DMS79 treated with DMSO at 0.1 percent for 48 hours (cell line): ENCODE results near the gene FXYD7.
"Not testable (repeated sequence)": the region's sequence is repeated elsewhere in the genome, so short reads cannot be mapped to it uniquely, and the experiment has no call there.

Experiments
- DNase-seq: peaks from one replicate; lab custom pipeline; 2025; lab: John Stamatoyannopoulos, UW

FXYD7 gene, protein sequence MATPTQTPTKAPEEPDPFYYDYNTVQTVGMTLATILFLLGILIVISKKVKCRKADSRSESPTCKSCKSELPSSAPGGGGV

DNA sequence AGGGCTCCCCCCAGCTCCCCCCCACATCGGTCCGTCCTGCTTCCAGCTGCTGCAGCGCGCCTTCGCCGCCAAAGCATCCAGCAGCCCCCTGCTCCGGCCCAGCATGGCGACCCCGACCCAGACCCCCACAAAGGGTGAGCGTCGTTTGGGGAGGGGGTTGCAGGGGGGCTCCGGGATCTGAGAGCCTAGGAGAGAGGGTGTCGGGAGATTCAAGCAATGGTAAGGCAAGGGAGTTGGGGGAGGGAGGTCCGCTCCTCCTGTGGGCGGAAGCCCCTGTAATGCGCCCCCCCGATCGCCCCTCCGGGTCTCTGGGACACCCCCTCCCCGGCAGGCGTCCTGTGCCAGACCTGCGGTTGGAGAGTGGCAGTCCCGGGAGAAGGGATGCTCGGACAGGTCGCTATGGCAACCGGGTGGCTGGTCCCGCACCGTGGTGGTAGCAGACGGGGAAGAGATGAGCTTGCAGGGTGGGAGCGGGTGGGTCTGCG is at the start of gene FXYD7:
FXYD7 (plus strand) TSS at position 25 of the 485 bp plus-strand sequence; CDS start at position 104, 79 bp downstream.
- no peak for DNase-seq

DNA sequence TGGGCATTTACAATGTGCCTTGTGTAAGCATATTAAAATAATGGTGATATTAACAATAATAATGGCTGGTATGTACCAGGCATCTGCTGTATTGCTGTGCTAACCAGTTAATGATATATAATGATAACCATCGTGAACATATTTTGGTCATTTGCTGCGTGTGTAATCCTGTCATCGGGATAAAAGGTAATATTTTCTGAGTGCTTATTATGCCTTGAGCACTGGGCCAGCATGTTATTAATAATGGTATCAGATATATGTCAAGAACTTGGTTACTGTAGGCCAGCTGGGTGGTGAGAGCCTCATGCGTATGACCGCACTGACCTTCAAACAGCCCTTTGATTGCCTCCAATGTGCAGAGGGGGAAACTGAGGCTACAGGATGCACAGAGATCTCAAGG is 49.6 kb upstream of the FXYD7 start:
- DNase-seq, result no peak

DNA sequence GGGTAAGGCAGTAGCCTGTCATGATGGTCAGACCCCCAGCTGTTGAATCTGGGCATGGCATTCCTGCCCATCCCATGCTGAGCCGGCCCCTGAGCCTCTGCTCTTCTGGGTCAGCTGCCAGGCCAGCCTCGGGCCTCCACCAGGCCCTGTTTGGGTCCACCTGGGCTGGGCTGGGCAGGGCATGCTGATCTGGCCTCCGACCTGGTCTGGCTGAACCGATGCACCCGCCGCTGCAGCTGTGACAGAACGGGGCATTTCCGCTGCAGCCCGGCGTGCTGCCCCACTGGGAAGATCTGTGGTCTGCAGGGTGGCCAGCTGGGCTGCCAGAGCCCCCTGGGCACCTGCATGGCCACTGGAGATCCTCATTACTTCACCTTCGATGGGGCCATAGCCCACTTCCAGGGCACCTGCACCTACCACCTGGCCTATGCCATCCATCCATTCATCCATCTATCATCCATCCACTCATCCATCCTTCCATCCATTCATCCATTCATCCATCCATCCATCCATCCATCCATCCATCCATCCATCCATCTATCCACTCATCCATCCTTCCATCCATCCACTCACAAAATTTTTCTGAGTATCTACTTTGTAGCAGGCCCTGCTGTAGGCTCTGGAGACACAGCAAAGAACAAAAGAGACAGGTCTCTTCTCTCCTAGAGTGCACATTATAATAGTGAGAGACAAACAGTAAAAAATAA is 49.0 kb upstream of the FXYD7 start:
- DNase-seq, result no peak

GRCh38 chr19:35094656-35095055 is 48.4 kb upstream of the FXYD7 start:
- no peak for DNase-seq

DNA sequence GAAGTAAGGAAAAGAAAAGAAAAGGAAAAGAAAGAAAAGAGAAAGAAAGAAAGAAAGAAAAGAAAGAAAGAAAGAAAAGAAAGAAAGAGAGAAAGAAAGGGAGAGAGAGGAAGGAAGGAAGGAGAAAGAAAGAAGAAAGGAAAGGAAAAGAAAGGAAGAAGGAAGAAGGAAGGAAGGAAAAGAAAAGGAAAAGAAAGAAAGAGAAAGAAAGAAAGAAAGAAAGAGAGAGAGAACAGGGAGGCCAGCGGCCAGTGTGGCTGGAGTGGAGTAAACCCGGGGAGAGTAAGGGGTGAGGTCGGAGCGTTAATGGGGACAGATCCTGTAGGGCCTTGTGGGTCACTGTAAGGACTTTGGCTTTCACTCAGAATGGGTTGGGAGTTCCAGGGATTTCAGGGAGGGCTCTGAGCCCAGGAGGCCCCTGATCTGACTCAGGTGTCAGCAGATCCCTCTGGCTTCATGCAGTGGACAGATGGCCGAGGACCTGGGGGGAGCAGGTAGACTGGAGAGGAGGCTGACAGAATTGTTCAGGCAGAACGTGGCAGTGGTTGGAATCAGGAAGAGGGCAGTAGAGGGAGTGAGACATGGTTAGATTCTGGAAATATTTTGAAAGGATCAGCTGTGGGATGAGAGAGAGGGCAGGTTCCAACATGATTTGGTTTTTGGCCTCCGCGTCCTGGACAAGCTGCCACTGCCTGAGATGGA is 47.2 kb upstream of the FXYD7 start:
- no peak for DNase-seq

GRCh38 chr19:35098413-35099049 is 44.5 kb upstream of the FXYD7 start:
- DNase-seq, result peak; percentile 10

- DNase-seq, result no peak
These were observed 43.7 kb upstream of the FXYD7 start for GRCh38 chr19:35099155-35099896.

DNA sequence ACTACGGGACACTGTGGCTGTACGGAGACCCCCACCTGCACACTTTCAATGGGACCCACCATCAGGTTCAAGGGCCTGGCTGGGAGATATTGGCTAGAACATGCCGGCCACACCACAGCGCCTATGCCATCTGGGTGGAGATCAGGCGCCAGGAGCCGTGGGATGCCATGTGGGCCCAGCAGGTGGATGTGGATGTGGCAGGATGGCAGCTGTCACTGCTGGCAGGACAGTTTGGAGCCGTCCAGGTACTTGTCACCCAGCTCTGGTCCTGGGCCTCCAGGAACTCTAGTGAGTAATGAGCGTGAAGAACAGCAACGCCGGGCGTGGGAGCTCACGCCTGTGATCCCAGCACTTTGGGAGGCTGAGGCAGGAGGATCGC is 43.2 kb upstream of the FXYD7 start:
- no peak for DNase-seq

DNA sequence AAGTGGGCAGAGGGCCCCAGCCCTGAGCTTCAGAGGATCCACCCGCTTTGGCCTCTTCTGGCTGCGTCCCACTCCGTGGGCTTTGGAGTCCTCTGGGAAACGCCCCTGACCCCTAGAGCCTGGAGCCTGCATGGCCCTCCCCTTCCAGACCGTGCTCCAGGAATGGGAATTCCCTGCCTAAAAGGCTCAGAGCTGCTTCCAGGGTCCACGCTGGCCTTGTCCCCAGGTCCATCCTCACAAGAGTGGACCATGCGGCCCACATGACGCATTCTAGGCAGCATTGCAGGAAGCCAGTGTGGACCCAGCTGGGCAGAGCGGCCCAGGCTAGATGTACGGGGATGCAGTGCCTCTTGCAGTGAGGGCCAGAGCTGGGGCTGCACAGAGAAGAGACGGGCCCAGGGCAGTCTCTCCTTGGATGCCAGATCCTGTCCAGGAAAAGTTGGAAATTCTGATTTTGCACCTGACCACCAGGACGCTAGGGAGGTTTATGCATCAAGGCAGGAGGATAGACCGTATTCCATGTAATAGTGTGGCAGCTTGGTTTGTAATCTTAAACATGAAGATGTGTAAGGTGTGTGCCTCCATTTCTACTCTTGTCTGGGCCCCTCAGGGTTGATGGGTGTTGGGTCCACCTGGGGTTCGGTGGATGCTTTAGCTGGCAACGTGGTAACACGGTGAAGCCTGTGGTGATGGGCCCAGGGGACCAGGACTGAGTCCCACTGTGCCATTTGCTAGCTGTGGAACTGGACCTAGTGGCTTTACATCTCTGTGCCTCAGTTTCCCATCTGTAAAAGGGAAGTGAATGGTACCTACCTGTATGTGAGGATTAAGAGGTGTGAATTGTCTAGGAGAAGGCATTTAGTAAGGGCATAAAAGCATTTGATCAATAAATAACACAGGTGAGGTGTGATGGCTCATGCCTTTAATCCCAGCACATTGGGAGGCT is 42.2 kb upstream of the FXYD7 start:
- DNase-seq, result no peak

GRCh38 chr19:35101949-35102348 is 41.1 kb upstream of the FXYD7 start:
- DNase-seq, result not testable (repeated sequence)

DNA sequence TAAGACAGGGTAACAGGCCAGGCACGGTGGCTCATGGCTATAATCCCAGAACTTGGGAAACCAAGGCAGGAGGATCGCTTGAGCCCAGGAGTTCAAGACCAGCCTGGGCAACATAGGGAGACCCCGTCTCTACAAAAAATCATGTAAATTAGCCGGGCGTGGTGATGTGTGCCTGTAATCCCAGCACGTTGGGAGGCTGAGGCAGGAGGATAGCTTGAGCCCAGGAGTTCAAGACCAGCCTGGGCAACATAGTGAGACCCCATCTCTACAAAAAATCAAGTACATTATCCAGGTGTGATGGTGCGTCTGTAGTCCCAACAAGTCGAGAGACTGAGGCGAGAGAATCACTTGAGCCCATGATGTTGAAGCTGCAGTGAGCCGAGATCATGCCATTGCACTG is 39.4 kb upstream of the FXYD7 start:
- DNase-seq, result not testable (repeated sequence)

GRCh38 chr19:35104361-35104760 is 38.7 kb upstream of the FXYD7 start:
- no peak for DNase-seq

- DNase-seq, result no peak
These were observed 38.0 kb upstream of the FXYD7 start for GRCh38 chr19:35105047-35105410.

- DNase-seq, result no peak
These were observed 37.4 kb upstream of the FXYD7 start for GRCh38 chr19:35105411-35106290.

- DNase-seq, result no peak
These were observed 36.8 kb upstream of the FXYD7 start for GRCh38 chr19:35106291-35106583.

- no peak for DNase-seq
These were observed 36.0 kb upstream of the FXYD7 start for GRCh38 chr19:35106898-35107541.

DNA sequence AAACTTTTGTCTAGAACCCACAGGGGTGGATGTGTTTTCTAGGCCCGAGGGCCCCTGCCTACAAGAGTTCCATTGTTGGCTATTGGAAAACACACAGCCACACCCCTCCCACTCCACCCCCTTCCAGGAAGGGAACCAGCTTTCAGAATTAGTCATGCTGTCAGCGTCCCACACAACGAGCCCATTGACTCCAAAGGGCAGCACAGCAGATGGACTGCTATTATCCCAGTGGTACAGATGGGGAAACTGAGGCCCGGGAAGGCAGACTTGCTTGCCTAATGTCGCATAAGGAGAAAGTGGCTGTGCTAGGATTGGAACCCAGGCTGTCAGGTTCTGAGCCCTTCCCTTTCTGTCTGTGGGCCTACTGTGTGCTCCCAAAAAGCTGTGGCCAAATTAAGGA is 35.5 kb upstream of the FXYD7 start:
- DNase-seq, result no peak

GRCh38 chr19:35108730-35109129 is 34.3 kb upstream of the FXYD7 start:
- DNase-seq, result no peak

- DNase-seq, result no peak
These were observed 33.5 kb upstream of the FXYD7 start for GRCh38 chr19:35109395-35110112.
